Stomach (tissue), 4 donors: ENCODE data around the gene TPBGL.

ENCODE experiments used
- CTCF ChIP-seq, 7 experiments: fragments of 450-650 bp in 4 of 7; fragments of 200-600 bp in 3 of 7; sonication (generic) in 3 of 7; IDR thresholded peaks; one replicate each; pipeline ENCODE4 v1.5.1; 2016 to 2019; ENCODE audit warnings: antibody characterized with exemption in 7 of 7, control low read depth in 2 of 7, mild to moderate bottlenecking in 1 of 7
- EP300 ChIP-seq: sonication (generic); formaldehyde crosslinking; IDR thresholded peaks from one replicate; pipeline ENCODE4 v1.6.1; 2017; ENCODE audit warnings: antibody characterized with exemption
- POLR2A ChIP-seq, 4 donors: fragments of 450-650 bp; IDR thresholded peaks; one replicate each; pipeline ENCODE4 v1.6.1; 2016; ENCODE audit warnings: antibody characterized with exemption in 4 of 4, control low read depth in 2 of 4, mild to moderate bottlenecking in 1 of 4, moderate library complexity in 1 of 4

GRCh38 chr11:75265851-75266531, 25.4 kb downstream of the TPBGL start:
- TF ChIP-seq EP300 (no peak), CTCF (IDR thresholded peaks at IDR 0.05) (no peak), POLR2A (IDR thresholded peaks at IDR 0.05) (no peak)
